Measurements from ENCODE around the gene KCTD16.

DNA sequence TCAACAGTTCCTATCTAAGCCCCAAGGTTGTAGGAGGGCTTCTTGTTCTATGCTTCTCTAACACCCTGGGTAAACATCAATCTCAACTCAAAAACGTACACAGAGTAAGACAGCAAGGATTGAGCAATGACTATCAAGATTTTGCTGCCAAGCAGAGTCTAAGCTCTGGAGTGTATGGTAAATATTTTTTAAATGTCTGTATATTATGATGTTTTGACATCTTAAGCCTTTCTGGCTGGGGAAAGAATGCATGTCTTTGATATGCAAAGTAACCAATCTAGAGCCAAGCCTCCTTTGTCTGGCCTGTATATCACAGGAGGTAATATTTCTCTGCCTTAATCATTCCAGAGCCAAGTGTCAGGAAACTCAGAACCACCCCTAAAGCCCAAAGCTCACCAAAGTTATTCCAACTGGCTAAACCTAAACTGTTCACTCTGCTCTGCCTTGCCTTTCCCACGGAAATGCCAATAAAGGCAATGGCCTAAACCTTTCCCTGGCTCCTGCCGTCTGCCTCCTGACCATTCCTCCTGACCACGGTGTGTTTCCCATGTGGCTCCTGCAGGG, 45.4 kb upstream of the KCTD16 start:
- TF ChIP-seq, protein P1, sequence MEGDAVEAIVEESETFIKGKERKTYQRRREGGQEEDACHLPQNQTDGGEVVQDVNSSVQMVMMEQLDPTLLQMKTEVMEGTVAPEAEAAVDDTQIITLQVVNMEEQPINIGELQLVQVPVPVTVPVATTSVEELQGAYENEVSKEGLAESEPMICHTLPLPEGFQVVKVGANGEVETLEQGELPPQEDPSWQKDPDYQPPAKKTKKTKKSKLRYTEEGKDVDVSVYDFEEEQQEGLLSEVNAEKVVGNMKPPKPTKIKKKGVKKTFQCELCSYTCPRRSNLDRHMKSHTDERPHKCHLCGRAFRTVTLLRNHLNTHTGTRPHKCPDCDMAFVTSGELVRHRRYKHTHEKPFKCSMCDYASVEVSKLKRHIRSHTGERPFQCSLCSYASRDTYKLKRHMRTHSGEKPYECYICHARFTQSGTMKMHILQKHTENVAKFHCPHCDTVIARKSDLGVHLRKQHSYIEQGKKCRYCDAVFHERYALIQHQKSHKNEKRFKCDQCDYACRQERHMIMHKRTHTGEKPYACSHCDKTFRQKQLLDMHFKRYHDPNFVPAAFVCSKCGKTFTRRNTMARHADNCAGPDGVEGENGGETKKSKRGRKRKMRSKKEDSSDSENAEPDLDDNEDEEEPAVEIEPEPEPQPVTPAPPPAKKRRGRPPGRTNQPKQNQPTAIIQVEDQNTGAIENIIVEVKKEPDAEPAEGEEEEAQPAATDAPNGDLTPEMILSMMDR (IDR thresholded peaks at IDR 0.05), result no peak
- no peak for TF ChIP-seq ZFX (IDR thresholded peaks at IDR 0.05; ENCODE audit: borderline replicate concordance)
